GM18861 (cell line): ENCODE measurements around the gene SNCA.

Experiments
- ATAC-seq: cut with Tn5 transposase; IDR thresholded peaks from one replicate; pipeline ENCODE4 v1.9.1; 2021; ENCODE audit not compliant: unreplicated experiment

The SNCA gene

GRCh38 chr4:89755220-89755619, 81.7 kb downstream of the SNCA start:
- no peak for ATAC-seq

GRCh38 chr4:89754531-89754930, 82.4 kb downstream of the SNCA start:
- no peak for ATAC-seq

GRCh38 chr4:89753601-89754066, 83.3 kb downstream of the SNCA start:
- no peak for ATAC-seq

- no peak for ATAC-seq
Observed at GRCh38 chr4:89752932-89753598, 83.9 kb downstream of the SNCA start.

- no peak for ATAC-seq
Observed at GRCh38 chr4:89751416-89751815, 85.5 kb downstream of the SNCA start.

GRCh38 chr4:89746377-89746776, 90.6 kb downstream of the SNCA start:
- no peak for ATAC-seq

- no peak for ATAC-seq
Observed at GRCh38 chr4:89745708-89746107, 91.3 kb downstream of the SNCA start.

- no peak for ATAC-seq
Observed at GRCh38 chr4:89744914-89745313, 92.0 kb downstream of the SNCA start.

- ATAC-seq = no peak
Observed at GRCh38 chr4:89741768-89742167, 95.2 kb downstream of the SNCA start.

- no peak for ATAC-seq
Observed at GRCh38 chr4:89739311-89739988, 97.5 kb downstream of the SNCA start.

- no peak for ATAC-seq
Observed at GRCh38 chr4:89737888-89738287, 99.1 kb downstream of the SNCA start.

- no peak for ATAC-seq
Observed at GRCh38 chr4:89733946-89734345, 103.0 kb downstream of the SNCA start.

- ATAC-seq = no peak
Observed at GRCh38 chr4:89727238-89727637, 109.7 kb downstream of the SNCA start.

GRCh38 chr4:89725268-89725667, 111.7 kb downstream of the SNCA start:
- ATAC-seq = no peak

- ATAC-seq = no peak
Observed at GRCh38 chr4:89724716-89725115, 112.2 kb downstream of the SNCA start.

GRCh38 chr4:89723096-89723495, 113.9 kb downstream of the SNCA start:
- ATAC-seq = no peak

- ATAC-seq = no peak
Observed at GRCh38 chr4:89722517-89722916, 114.4 kb downstream of the SNCA start.

GRCh38 chr4:89720981-89721380, 116.0 kb downstream of the SNCA start:
- ATAC-seq = no peak

GRCh38 chr4:89719536-89720090, 117.3 kb downstream of the SNCA start:
- ATAC-seq = no peak

GRCh38 chr4:89716893-89717292, 120.1 kb downstream of the SNCA start:
- ATAC-seq = no peak

- no peak for ATAC-seq
Observed at GRCh38 chr4:89715631-89716030, 121.3 kb downstream of the SNCA start.

GRCh38 chr4:89712827-89713226, 124.1 kb downstream of the SNCA start:
- ATAC-seq = no peak
